ENCODE results near the gene ZNF593OS. TPM values are rescaled to one million over a fixed set of nuclear protein-coding genes. Genes with fewer than 3 reads are reported as not detected.

Gene ZNF593OS
- total and polyA plus RNA-seq, 4 experiments from 2014 or later, result 0.53 to 0.78 TPM; not detected in 2

GRCh38 chr1:26212726-26213125 is 41.1 kb upstream of the ZNF593OS start:
- Histone ChIP-seq H3K4me1 (ENCODE audit: insufficient read depth, low read length) (no peaks in the 10 kb centered on the region), H3K27ac (ENCODE audit: low read depth, low read length) (no peak overlapping the region), H3K9me3 (ENCODE audit: control insufficient read depth in 1 of 2, low read length in 2 of 2) (no peaks in the 10 kb centered on the region), H3K36me3 (ENCODE audit: insufficient read depth, low read length) (no peaks in the 10 kb centered on the region), H3K4me3 (ENCODE audit: low read length in 2 of 2) (no peak overlapping the region), H3K27me3 (ENCODE audit: insufficient read depth, low read length) (no peaks in the 10 kb centered on the region)
- ChIA-PET CTCF (ENCODE audit: partially characterized antibody) (interaction anchor here (0.6 kb wide), 1 partner anchor 1207 kb away, joined by 3 read pairs; no protein-coding TSS in a partner anchor), POLR2A (ENCODE audit: partially characterized antibody) (no interaction called here)
- no peak overlapping the region for H3K4me3 Mint-ChIP-seq
- intact Hi-C loops (cut with micrococcal nuclease), result no loop called here
- no peaks in the 10 kb centered on the region for H3K4me1 Mint-ChIP-seq
- H3K27ac Mint-ChIP-seq, result no peak overlapping the region
- no peaks in the 10 kb centered on the region for H3K9me3 Mint-ChIP-seq
- H3K36me3 Mint-ChIP-seq, result no peaks in the 10 kb centered on the region
- no peak for DNase-seq
- H3K27me3 Mint-ChIP-seq, result no peaks in the 10 kb centered on the region

- CTCF ChIA-PET (ENCODE audit: partially characterized antibody), result interaction anchor here (0.9 to 2.5 kb wide), 3 partner anchors 23 to 40 kb away, joined by 3 to 10 read pairs (median 3); partner anchors contain the start of genes CEP85 and ZNF593
- Mint-ChIP-seq H3K9me3 (no peaks in the 10 kb centered on the region), H3K27me3 (no peaks in the 10 kb centered on the region)
These were observed 38.7 kb upstream of the ZNF593OS start for GRCh38 chr1:26210147-26210870.

GRCh38 chr1:26203642-26204318 is 32.1 kb upstream of the ZNF593OS start:
- Mint-ChIP-seq H3K9me3 (no peaks in the 10 kb centered on the region), H3K27me3 (no peaks in the 10 kb centered on the region), H3K36me3 (no peaks in the 10 kb centered on the region), H3K27ac (peak overlapping the region in 5 of 7 donors; percentile 1 to 98 (median 76)), H3K4me1 (peaks cover 30 to 46% (median 37%) of the 10 kb centered on the region in 4 donors), H3K4me3 (no peak overlapping the region)
- H3K9me3 ChIP-seq (ENCODE audit: control insufficient read depth in 1 of 2, low read length in 2 of 2), result no peaks in the 10 kb centered on the region
- no peak for DNase-seq
- peaks cover 32% of the 10 kb centered on the region for H3K4me1 ChIP-seq (ENCODE audit: insufficient read depth, low read length)
- no peaks in the 10 kb centered on the region for H3K27me3 ChIP-seq (ENCODE audit: insufficient read depth, low read length)
- intact Hi-C loops (cut with micrococcal nuclease), result loop anchor here (2.0 kb wide), 1 partner anchor 31 kb away; the partner anchor contains the start of gene CEP85
- no peaks in the 10 kb centered on the region for H3K36me3 ChIP-seq (ENCODE audit: insufficient read depth, low read length)
- H3K27ac ChIP-seq (ENCODE audit: low read depth, low read length), result no peak overlapping the region
- ChIA-PET POLR2A (ENCODE audit: partially characterized antibody) (interaction anchor here (2.0 kb wide), 1 partner anchor 34 kb away, joined by 9 read pairs; the partner anchor contains the start of gene ZNF593), CTCF (ENCODE audit: partially characterized antibody) (interaction anchor here (0.7 to 2.7 kb wide), 5 partner anchors 13 to 72 kb away, joined by 3 to 19 read pairs (median 5); partner anchors contain the start of genes CATSPER4, CEP85 and ZNF593)
- no peak overlapping the region for H3K4me3 ChIP-seq (ENCODE audit: low read length in 2 of 2)

More at GRCh38 chr1:26210147-26210870, 38.7 kb upstream of the ZNF593OS start:
- peak overlapping the region in 4 of 7 donors; percentile 1 to 45 (median 8) for H3K27ac Mint-ChIP-seq
- no peaks in the 10 kb centered on the region for H3K9me3 ChIP-seq (ENCODE audit: control insufficient read depth in 1 of 2, low read length in 2 of 2)
- intact Hi-C loops (cut with micrococcal nuclease), result no loop called here
- H3K4me1 ChIP-seq (ENCODE audit: insufficient read depth, low read length), result no peaks in the 10 kb centered on the region
- H3K27ac ChIP-seq (ENCODE audit: low read depth, low read length), result no peak overlapping the region
- H3K36me3 ChIP-seq (ENCODE audit: insufficient read depth, low read length), result no peaks in the 10 kb centered on the region
- POLR2A ChIA-PET (ENCODE audit: partially characterized antibody), result no interaction called here
- no peak overlapping the region for H3K4me3 Mint-ChIP-seq
- no peaks in the 10 kb centered on the region for H3K4me1 Mint-ChIP-seq
- no peak overlapping the region for H3K4me3 ChIP-seq (ENCODE audit: low read length in 2 of 2)
- no peaks in the 10 kb centered on the region for H3K27me3 ChIP-seq (ENCODE audit: insufficient read depth, low read length)
- H3K36me3 Mint-ChIP-seq, result no peaks in the 10 kb centered on the region
- DNase-seq, result no peak

GRCh38 chr1:26200413-26200812 is 28.8 kb upstream of the ZNF593OS start:
- H3K4me3 Mint-ChIP-seq, result peak overlapping the region in 3 of 8 donors; percentile 35 to 90 (median 64)
- Histone ChIP-seq H3K36me3 (ENCODE audit: insufficient read depth, low read length) (no peaks in the 10 kb centered on the region), H3K9me3 (ENCODE audit: control insufficient read depth in 1 of 2, low read length in 2 of 2) (no peaks in the 10 kb centered on the region), H3K4me1 (ENCODE audit: insufficient read depth, low read length) (peaks cover 32% of the 10 kb centered on the region), H3K4me3 (ENCODE audit: low read length in 2 of 2) (no peak overlapping the region), H3K27me3 (ENCODE audit: insufficient read depth, low read length) (no peaks in the 10 kb centered on the region), H3K27ac (ENCODE audit: low read depth, low read length) (no peak overlapping the region)
- H3K9me3 Mint-ChIP-seq, result no peaks in the 10 kb centered on the region
- ChIA-PET CTCF (ENCODE audit: partially characterized antibody) (interaction anchor here (2.2 to 2.6 kb wide), 2 partner anchors 31 to 76 kb away, joined by 5 to 11 read pairs; partner anchors contain the start of gene ZNF593), POLR2A (ENCODE audit: partially characterized antibody) (interaction anchor here (2.6 kb wide), 1 partner anchor 34 kb away, joined by 24 read pairs; the partner anchor contains the start of gene CEP85)
- intact Hi-C loops (cut with micrococcal nuclease), result no loop called here
- no peak for DNase-seq
- H3K27ac Mint-ChIP-seq, result peak overlapping the region in 6 of 7 donors; percentile 36 to 98 (median 89)
- peaks cover 30 to 46% (median 37%) of the 10 kb centered on the region in 4 donors for H3K4me1 Mint-ChIP-seq
- H3K27me3 Mint-ChIP-seq, result no peaks in the 10 kb centered on the region
- no peaks in the 10 kb centered on the region for H3K36me3 Mint-ChIP-seq

GRCh38 chr1:26197813-26198212 is 26.2 kb upstream of the ZNF593OS start:
- H3K27me3 ChIP-seq (ENCODE audit: insufficient read depth, low read length), result no peaks in the 10 kb centered on the region
- CTCF ChIA-PET (ENCODE audit: partially characterized antibody), result no interaction called here

GRCh38 chr1:26197301-26197700 is 25.7 kb upstream of the ZNF593OS start:
- ChIA-PET CTCF (ENCODE audit: partially characterized antibody) (no interaction called here), POLR2A (ENCODE audit: partially characterized antibody) (interaction anchor here (0.9 kb wide), 1 partner anchor 28 kb away, joined by 3 read pairs; no protein-coding TSS in a partner anchor)
- no peak for DNase-seq
- intact Hi-C loops (cut with micrococcal nuclease), result no loop called here
- H3K4me3 ChIP-seq (ENCODE audit: low read length in 2 of 2), result no peak overlapping the region
- no peaks in the 10 kb centered on the region for H3K9me3 ChIP-seq (ENCODE audit: control insufficient read depth in 1 of 2, low read length in 2 of 2)
- H3K4me3 Mint-ChIP-seq, result no peak overlapping the region
- no peaks in the 10 kb centered on the region for H3K36me3 ChIP-seq (ENCODE audit: insufficient read depth, low read length)
- peaks cover 22% of the 10 kb centered on the region for H3K4me1 ChIP-seq (ENCODE audit: insufficient read depth, low read length)
- no peaks in the 10 kb centered on the region for H3K36me3 Mint-ChIP-seq
- no peak overlapping the region for H3K27ac ChIP-seq (ENCODE audit: low read depth, low read length)
- peaks cover 17 to 40% (median 27%) of the 10 kb centered on the region in 4 donors for H3K4me1 Mint-ChIP-seq
- no peaks in the 10 kb centered on the region for H3K9me3 Mint-ChIP-seq
- H3K27me3 Mint-ChIP-seq, result no peaks in the 10 kb centered on the region
- no peak overlapping the region for H3K27ac Mint-ChIP-seq
- H3K27me3 ChIP-seq (ENCODE audit: insufficient read depth, low read length), result no peaks in the 10 kb centered on the region

More at GRCh38 chr1:26197813-26198212, 26.2 kb upstream of the ZNF593OS start:
- H3K4me3 Mint-ChIP-seq, result no peak overlapping the region
- Histone ChIP-seq H3K4me1 (ENCODE audit: insufficient read depth, low read length) (peaks cover 27% of the 10 kb centered on the region), H3K36me3 (ENCODE audit: insufficient read depth, low read length) (no peaks in the 10 kb centered on the region), H3K4me3 (ENCODE audit: low read length in 2 of 2) (no peak overlapping the region), H3K27ac (ENCODE audit: low read depth, low read length) (no peak overlapping the region), H3K9me3 (ENCODE audit: control insufficient read depth in 1 of 2, low read length in 2 of 2) (no peaks in the 10 kb centered on the region)
- POLR2A ChIA-PET (ENCODE audit: partially characterized antibody), result interaction anchor here (0.9 kb wide), 1 partner anchor 28 kb away, joined by 3 read pairs; no protein-coding TSS in a partner anchor
- intact Hi-C loops (cut with micrococcal nuclease), result no loop called here
- no peak overlapping the region for H3K27ac Mint-ChIP-seq
- no peaks in the 10 kb centered on the region for H3K9me3 Mint-ChIP-seq
- no peak for DNase-seq
- peaks cover 21 to 42% (median 31%) of the 10 kb centered on the region in 4 donors for H3K4me1 Mint-ChIP-seq
- no peaks in the 10 kb centered on the region for H3K36me3 Mint-ChIP-seq
- H3K27me3 Mint-ChIP-seq, result no peaks in the 10 kb centered on the region

GRCh38 chr1:26195805-26196204 is 24.2 kb upstream of the ZNF593OS start:
- CTCF ChIA-PET (ENCODE audit: partially characterized antibody), result interaction anchor here (0.6 to 0.8 kb wide), 3 partner anchors 23 to 36 kb away, joined by 4 to 8 read pairs (median 8); partner anchors contain the start of gene ZNF593
- no peak overlapping the region for H3K4me3 Mint-ChIP-seq

More at GRCh38 chr1:26195805-26196204, 24.2 kb upstream of the ZNF593OS start:
- DNase-seq, result no peak
- H3K4me3 ChIP-seq (ENCODE audit: low read length in 2 of 2), result no peak overlapping the region
- H3K4me1 Mint-ChIP-seq, result peaks cover 11 to 37% (median 24%) of the 10 kb centered on the region in 4 donors
- H3K27ac Mint-ChIP-seq, result peak overlapping the region in 1 of 7 donors; percentile 29
- POLR2A ChIA-PET (ENCODE audit: partially characterized antibody), result no interaction called here
- no peaks in the 10 kb centered on the region for H3K36me3 ChIP-seq (ENCODE audit: insufficient read depth, low read length)
- no peaks in the 10 kb centered on the region for H3K27me3 ChIP-seq (ENCODE audit: insufficient read depth, low read length)
- H3K27me3 Mint-ChIP-seq, result no peaks in the 10 kb centered on the region
- H3K4me1 ChIP-seq (ENCODE audit: insufficient read depth, low read length), result peaks cover 14% of the 10 kb centered on the region
- no peaks in the 10 kb centered on the region for H3K36me3 Mint-ChIP-seq
- intact Hi-C loops (cut with micrococcal nuclease), result no loop called here
- peaks cover 0 to 1% (median 0%) of the 10 kb centered on the region in 8 donors for H3K9me3 Mint-ChIP-seq
- H3K27ac ChIP-seq (ENCODE audit: low read depth, low read length), result no peak overlapping the region
- H3K9me3 ChIP-seq (ENCODE audit: control insufficient read depth in 1 of 2, low read length in 2 of 2), result no peaks in the 10 kb centered on the region

All from CD4-positive, alpha-beta memory T cell (primary cell).